ENCODE measurements around the gene AKAP6.

AKAP6 gene

DNA sequence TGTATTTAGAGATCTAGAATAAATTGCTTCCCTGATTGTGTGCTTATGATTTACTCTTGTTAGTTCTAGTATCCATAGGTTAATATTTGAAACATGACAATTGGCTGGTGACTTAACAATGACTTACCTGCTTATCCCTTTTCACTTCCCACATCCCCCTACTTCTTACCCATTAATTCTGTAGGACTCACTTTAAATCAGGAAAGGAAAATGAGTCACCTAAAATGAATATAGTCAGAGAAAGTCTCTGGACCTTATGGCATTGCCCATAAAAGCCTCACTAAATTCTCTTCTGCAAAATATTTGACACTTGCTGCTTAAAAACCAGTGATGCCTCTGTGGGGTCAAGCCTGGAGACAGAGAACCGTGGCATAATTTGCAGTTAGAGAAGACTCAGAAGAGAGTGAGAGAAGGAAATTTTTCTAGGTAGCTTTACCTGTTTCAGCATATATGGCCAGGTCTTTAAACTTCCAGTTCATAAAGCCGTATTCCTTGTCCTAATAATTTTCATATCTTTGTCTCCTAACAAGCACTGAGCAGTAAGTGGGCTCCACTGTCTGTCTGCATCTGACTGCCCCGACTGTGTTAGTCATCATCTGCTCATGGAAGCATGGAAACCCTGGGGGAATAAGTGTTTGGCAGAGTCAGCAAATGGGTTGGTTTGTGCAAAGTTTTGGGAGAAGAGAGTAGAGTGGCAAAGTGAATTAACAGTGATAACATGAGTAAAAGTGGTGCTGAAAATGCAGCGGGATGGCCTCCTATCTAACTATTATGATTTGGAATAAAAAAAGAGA is 294.4 kb downstream of the AKAP6 start:
- ATAC-seq (replicated peaks) (no peak), DNase-seq (no peak)
- Mint-ChIP-seq H3K4me1 (peaks cover 2 to 5% of the 10 kb centered on the region in 2 donors), H3K36me3 (peaks cover 4 to 6% of the 10 kb centered on the region in 2 donors), H3K27me3 (no peaks in the 10 kb centered on the region), H3K4me3 (no peak overlapping the region), H3K9me3 (peaks cover 2 to 13% of the 10 kb centered on the region in 2 donors), H3K27ac (no peak overlapping the region)

DNA sequence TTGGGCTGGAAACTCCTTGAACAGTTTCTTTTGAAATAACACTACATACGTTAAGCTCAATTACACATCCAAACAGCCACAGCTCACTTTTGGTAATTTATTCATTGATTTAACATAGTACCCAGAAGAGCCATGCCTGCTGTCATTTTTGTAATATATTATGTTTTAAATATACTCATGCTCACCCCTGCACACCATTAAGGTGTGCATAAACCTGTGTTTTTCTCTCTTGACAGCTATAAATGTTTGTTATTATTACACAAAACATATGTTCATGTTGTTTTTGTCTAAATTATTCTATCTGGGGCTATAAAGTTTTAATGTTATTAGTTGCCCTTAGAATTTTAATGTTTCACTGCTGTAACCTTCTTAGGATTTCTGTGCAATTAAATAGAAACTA is 296.1 kb downstream of the AKAP6 start:
- Mint-ChIP-seq H3K4me1 (peaks cover 2 to 5% of the 10 kb centered on the region in 2 donors), H3K36me3 (no peaks in the 10 kb centered on the region), H3K27me3 (no peaks in the 10 kb centered on the region), H3K9me3 (peaks cover 0 to 8% of the 10 kb centered on the region in 2 donors), H3K4me3 (no peak overlapping the region), H3K27ac (no peak overlapping the region)
- DNase-seq (no peak), ATAC-seq (replicated peaks) (no peak)

DNA sequence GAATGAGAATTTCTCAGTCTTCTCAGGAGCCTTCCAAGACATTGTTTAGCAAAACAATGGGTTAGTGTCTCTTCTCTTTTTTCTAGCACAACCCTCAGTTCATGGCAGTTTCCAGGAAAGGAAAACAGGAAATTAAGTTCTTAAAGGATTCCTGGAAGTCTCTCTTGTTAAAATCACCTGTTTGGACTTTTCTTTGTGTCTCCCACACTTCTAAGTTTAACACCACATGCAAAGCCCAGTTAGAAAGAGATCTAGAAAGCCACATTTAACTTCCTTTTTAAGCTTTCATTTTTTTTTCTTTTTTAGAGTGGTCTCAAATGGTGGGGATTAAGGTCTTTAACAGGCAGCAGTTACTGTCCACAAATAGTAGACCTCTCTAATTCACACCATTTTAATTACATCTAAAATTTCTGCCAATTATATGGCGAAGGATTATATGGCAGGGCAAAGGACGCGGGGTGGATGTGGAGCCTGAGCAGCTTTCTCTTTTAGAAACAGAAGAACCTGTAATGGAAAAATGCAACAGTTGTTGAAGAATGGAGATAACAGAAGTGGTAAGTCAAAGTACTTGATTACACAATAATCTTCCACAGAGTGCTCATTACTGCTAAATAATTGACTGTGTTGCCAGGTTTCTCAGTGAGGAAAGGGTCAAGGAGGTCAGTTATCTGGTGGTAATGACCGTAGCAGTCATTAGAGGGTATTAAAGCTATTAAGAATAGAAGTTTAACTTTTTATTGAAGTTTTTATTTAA is 298.6 kb downstream of the AKAP6 start:
- ATAC-seq (replicated peaks) (no peak), DNase-seq (no peak)
- Mint-ChIP-seq H3K27ac (no peak overlapping the region), H3K9me3 (peaks cover 0 to 4% of the 10 kb centered on the region in 2 donors), H3K4me1 (peaks cover 0 to 1% of the 10 kb centered on the region in 2 donors), H3K36me3 (no peaks in the 10 kb centered on the region), H3K4me3 (no peak overlapping the region), H3K27me3 (no peaks in the 10 kb centered on the region)

DNA sequence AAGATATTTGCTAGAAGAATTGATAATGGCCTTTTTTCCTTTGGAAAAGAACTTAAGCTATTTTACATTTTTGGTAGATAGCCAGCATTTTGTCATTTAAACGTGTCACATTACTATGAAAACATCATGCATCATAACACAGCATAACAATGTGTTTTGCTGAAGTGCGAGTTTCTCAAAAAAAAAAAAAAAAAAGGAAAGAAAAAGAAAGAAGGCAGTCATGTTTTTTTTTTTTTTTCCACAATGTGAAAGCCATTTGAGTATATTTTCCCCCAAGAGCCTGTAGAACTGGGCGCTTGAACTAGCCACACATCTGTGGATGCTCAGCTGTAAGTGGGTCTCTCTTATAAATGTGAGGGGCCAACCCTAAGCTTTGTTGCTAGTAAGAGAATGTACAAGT is 300.1 kb downstream of the AKAP6 start:
- Mint-ChIP-seq H3K4me3 (no peak overlapping the region), H3K9me3 (peaks cover 0 to 4% of the 10 kb centered on the region in 2 donors), H3K36me3 (no peaks in the 10 kb centered on the region), H3K27ac (no peak overlapping the region), H3K27me3 (no peaks in the 10 kb centered on the region), H3K4me1 (no peaks in the 10 kb centered on the region)
- no peak for ATAC-seq (replicated peaks)
- DNase-seq, result no peak

DNA sequence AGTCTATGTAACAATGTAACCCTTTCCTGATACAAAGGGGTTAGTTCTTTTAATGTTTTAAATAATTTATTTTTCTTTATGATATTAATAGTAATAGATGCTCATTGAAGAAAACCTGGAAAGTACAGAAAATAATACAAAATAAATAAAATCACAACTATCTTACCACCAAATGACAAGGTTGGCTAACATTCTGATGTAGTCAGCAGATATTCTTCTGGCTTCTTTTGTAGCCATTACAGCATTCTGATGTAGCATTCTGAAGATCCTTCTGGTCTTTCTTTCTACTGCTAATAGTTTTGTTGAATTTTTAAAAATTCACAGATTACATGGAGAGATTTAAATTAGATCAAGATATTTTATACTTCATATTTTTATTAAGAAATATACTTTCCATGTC is 301.6 kb downstream of the AKAP6 start:
- Mint-ChIP-seq H3K9me3 (peaks cover 0 to 4% of the 10 kb centered on the region in 2 donors), H3K27me3 (no peaks in the 10 kb centered on the region), H3K36me3 (no peaks in the 10 kb centered on the region), H3K27ac (no peak overlapping the region), H3K4me3 (no peak overlapping the region), H3K4me1 (no peaks in the 10 kb centered on the region)
- ATAC-seq (replicated peaks) (no peak), DNase-seq (no peak)

DNA sequence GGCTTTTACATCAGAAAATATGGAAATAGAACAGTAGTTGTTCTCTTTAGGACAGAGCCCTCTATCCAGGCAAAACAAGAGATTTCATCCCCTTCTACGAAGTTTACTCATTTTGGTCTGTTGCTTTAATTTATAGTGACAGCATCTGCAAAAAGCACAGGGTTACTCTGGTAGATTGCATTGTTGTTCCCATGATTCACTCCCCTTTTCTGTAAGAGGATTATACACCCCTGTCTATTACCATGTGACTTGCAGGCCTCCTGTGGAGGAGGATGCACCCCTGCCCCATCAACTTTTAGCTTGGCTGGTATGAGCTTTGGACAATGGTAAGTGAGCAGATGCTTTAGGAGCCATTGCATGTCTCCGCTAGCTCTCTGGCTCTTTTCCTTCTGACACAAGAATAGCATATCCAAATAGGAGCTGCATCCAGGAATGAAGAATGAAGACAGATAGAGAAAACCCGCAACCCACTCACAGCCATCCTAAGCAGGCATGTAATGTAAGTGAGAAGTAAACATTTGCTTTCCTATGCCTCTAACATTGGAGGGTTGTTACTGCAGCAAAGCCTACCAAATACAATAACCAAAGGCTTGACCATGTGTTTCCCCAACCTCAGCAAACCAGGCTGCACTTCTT is 304.2 kb downstream of the AKAP6 start:
- Mint-ChIP-seq H3K27me3 (no peaks in the 10 kb centered on the region), H3K4me3 (no peak overlapping the region), H3K36me3 (no peaks in the 10 kb centered on the region), H3K4me1 (no peaks in the 10 kb centered on the region), H3K27ac (no peak overlapping the region), H3K9me3 (no peaks in the 10 kb centered on the region)
- ATAC-seq (replicated peaks) (no peak), DNase-seq (no peak)

DNA sequence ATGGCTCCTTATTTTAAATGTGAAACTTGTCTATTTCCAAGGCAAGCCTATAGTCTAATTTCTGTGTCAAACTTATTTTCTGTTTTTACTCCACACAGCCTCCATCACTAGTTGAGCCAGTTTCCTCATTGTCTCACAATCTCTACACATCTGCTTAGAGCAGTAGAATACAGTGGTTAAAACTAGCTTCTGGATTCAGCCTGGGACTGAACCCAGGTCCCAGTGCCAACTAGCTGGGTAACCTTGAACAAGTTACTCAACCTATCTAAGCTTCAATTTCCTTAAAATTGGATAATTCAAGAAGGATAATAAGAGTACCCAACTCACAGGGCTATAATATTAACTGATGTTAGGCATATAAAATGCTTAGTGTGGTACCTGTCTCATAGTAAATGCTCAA is 304.8 kb downstream of the AKAP6 start:
- DNase-seq (no peak), ATAC-seq (replicated peaks) (no peak)
- H3K27ac Mint-ChIP-seq, result no peak overlapping the region
- no peaks in the 10 kb centered on the region for H3K36me3 Mint-ChIP-seq
- H3K4me1 Mint-ChIP-seq, result no peaks in the 10 kb centered on the region
- no peak overlapping the region for H3K4me3 Mint-ChIP-seq
- no peaks in the 10 kb centered on the region for H3K27me3 Mint-ChIP-seq
- no peaks in the 10 kb centered on the region for H3K9me3 Mint-ChIP-seq

DNA sequence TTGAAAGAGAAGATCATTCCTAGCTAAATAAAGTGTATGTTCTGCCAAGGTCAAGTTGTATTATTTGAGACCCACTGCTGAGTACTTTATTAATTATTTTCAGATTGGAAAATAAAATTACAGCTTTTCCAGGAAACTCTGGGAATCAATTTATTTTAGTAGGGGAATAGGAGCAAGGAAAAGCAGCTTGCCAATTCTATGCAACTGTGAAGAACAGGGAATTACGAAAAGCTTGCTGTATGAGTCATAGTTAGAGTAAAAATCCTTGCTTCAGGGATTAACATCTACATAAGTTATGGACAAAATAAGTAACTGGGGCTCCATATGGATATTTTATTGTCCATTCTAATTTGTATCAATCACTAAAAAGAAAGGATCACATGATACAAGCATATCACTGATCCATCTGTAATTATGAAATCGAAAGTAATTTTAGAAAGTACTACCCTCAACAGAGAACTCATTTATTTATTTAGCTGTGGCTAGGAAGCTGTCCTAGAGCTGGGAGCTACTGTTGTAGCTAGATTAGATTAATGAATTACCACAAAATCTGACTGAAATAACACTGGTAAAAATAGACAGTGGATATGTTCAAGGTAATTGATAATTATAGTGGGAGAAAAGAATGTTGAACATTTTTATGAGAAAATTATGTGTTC is 306.1 kb downstream of the AKAP6 start:
- no peaks in the 10 kb centered on the region for H3K4me1 Mint-ChIP-seq
- H3K27ac Mint-ChIP-seq, result no peak overlapping the region
- ATAC-seq (replicated peaks), result no peak
- no peak overlapping the region for H3K4me3 Mint-ChIP-seq
- H3K9me3 Mint-ChIP-seq, result no peaks in the 10 kb centered on the region
- H3K36me3 Mint-ChIP-seq, result no peaks in the 10 kb centered on the region
- no peak for DNase-seq
- no peaks in the 10 kb centered on the region for H3K27me3 Mint-ChIP-seq

DNA sequence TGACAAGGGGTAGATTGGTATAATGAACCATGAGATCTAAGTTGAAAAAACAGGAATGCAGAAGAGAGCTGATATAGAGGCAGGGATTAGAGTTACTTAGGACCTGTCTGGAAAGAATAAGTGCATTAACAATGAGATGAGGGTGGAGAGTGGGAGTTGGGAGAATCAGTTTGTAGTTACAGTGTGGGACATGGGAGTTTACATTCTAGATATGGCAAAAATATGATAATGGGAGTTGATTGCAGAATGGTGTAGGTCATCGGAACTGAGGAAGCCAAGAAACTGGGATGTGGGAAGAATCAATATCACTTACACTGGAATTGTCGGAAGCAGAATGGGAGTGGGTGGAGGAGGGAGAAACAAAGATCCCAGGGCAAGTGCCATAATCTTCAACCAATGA is 308.5 kb downstream of the AKAP6 start:
- DNase-seq (no peak), ATAC-seq (replicated peaks) (no peak)
- no peaks in the 10 kb centered on the region for H3K27me3 Mint-ChIP-seq
- no peak overlapping the region for H3K27ac Mint-ChIP-seq
- H3K4me3 Mint-ChIP-seq, result no peak overlapping the region
- no peaks in the 10 kb centered on the region for H3K9me3 Mint-ChIP-seq
- H3K36me3 Mint-ChIP-seq, result no peaks in the 10 kb centered on the region
- H3K4me1 Mint-ChIP-seq, result peaks cover 0 to 2% of the 10 kb centered on the region in 2 donors

DNA sequence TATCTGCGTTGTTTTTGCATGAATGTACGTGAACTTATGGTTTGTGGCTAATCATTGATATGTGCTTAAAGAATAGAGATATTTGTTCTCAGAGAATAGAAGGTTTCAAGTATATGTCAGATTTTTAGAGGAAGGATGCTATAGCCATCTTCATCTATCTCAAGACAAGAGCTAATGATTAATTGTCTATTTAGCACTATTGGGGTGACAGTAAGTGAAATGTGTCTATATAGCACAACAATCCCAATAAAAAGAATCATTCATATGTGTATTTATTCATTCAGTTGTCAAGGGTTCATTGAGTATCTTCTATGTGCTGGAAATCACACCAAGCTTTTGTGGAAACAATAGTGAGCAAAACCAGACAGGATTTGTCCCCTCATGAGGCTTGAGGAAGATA is 310.1 kb downstream of the AKAP6 start:
- DNase-seq (no peak), ATAC-seq (replicated peaks) (no peak)
- Mint-ChIP-seq H3K9me3 (no peaks in the 10 kb centered on the region), H3K36me3 (no peaks in the 10 kb centered on the region), H3K4me3 (no peak overlapping the region), H3K27me3 (no peaks in the 10 kb centered on the region), H3K4me1 (peaks cover 0 to 2% of the 10 kb centered on the region in 2 donors), H3K27ac (no peak overlapping the region)

DNA sequence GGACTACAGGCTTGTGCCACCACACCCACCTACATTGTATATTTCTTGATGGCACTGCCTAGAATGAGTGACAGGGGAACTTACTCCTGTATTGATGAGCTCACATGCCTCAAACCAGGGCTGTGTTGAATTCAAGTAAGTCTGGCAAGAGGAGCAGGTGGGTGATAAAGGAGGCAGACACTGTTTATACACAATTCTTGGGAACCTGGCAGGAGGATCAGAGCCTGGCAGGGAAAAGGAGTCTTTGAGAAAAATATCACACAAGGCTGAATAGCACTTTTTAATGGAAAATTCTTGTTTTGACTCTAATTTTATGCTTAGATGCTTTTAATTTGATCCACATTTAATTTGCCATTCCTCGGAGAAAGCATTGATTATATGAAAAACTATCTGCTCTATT is 316.5 kb downstream of the AKAP6 start:
- Mint-ChIP-seq H3K27ac (no peak overlapping the region), H3K4me3 (no peak overlapping the region), H3K36me3 (no peaks in the 10 kb centered on the region), H3K27me3 (no peaks in the 10 kb centered on the region), H3K9me3 (no peaks in the 10 kb centered on the region), H3K4me1 (peaks cover 0 to 2% of the 10 kb centered on the region in 2 donors)
- no peak for DNase-seq
- no peak for ATAC-seq (replicated peaks)

DNA sequence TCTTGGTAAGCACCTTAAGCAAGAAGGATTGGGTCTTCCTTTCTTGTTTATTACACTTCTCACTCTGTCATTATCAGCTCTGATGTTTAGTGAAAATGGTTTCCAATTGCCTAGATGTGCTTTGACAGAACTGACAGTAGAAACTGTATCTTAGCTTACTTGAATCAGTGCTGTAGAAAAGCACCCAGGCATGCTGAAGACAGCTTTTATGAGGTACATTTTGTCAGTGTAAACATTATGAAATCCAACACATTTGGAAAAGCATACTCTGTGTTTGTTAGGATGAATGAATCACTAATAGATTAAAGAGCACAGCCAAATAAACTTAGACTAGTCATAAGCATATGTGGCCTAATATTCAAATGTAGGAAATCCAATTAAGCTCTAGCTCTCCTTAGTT is 319.3 kb downstream of the AKAP6 start:
- no peak overlapping the region for H3K4me3 Mint-ChIP-seq
- no peaks in the 10 kb centered on the region for H3K4me1 Mint-ChIP-seq
- no peaks in the 10 kb centered on the region for H3K36me3 Mint-ChIP-seq
- no peak overlapping the region for H3K27ac Mint-ChIP-seq
- H3K27me3 Mint-ChIP-seq, result no peaks in the 10 kb centered on the region
- no peaks in the 10 kb centered on the region for H3K9me3 Mint-ChIP-seq
- DNase-seq, result no peak
- ATAC-seq (replicated peaks), result no peak

DNA sequence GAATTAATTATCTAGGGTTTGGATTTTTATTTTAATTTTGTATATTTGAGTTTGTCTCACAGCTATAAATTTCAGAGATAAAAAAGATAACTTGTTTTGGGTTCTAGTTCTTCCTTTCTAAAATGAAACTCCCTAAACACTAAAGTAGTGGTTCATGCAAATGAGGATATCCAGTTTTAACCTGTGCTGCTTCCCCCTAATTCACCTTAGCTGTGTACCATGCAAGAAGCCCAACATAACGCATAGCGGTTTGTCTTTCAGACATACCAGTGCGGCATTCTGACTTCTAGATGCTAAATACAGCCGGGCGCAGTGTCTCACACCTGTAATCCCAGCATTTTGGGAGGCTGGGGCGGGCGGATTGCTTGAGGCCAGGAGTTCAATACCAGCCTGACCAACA is 320.9 kb downstream of the AKAP6 start:
- DNase-seq (no peak), ATAC-seq (replicated peaks) (no peak)
- Mint-ChIP-seq H3K4me1 (no peaks in the 10 kb centered on the region), H3K4me3 (no peak overlapping the region), H3K27ac (no peak overlapping the region), H3K9me3 (no peaks in the 10 kb centered on the region), H3K36me3 (no peaks in the 10 kb centered on the region), H3K27me3 (no peaks in the 10 kb centered on the region)

DNA sequence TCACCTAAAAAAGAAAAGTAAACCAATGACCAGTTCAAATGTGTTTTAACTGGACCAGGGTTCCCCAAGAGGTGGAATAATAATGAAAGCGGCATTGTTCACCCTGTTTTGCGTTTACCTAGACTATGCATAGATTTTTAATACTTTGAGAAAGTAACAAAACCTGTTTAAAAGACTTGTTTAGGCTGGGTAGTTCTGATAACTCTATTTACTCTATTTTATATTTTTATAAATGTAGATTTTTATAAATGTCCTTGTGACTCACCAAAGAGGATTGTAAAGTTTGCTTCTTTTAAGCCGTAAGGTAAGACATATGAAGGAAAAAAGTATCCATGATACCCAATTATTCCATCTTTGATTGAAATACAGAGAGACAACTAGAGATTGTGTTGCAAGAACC is 321.6 kb downstream of the AKAP6 start:
- no peaks in the 10 kb centered on the region for H3K36me3 Mint-ChIP-seq
- H3K27me3 Mint-ChIP-seq, result no peaks in the 10 kb centered on the region
- no peak for ATAC-seq (replicated peaks)
- H3K4me1 Mint-ChIP-seq, result no peaks in the 10 kb centered on the region
- no peaks in the 10 kb centered on the region for H3K9me3 Mint-ChIP-seq
- no peak overlapping the region for H3K4me3 Mint-ChIP-seq
- no peak overlapping the region for H3K27ac Mint-ChIP-seq
- no peak for DNase-seq

Data from stimulated activated naive B cell treated with anti-CD40 and anti-IgM and Interleukin-4, amounts not matched to agents 10 μg/mL and 1 μg/mL and 100 μg/mL, for 72 hours (primary cell).